GM18858 (cell line): ENCODE results near the gene CEBPZOS.
A peak's percentile ranks its signal among the peaks of the same experiment; 100 is the strongest.

Source experiments
- ATAC-seq: cut with Tn5 transposase; IDR thresholded peaks from one replicate; pipeline ENCODE4 v1.9.1; 2021; ENCODE audit not compliant: unreplicated experiment

The CEBPZOS gene

DNA sequence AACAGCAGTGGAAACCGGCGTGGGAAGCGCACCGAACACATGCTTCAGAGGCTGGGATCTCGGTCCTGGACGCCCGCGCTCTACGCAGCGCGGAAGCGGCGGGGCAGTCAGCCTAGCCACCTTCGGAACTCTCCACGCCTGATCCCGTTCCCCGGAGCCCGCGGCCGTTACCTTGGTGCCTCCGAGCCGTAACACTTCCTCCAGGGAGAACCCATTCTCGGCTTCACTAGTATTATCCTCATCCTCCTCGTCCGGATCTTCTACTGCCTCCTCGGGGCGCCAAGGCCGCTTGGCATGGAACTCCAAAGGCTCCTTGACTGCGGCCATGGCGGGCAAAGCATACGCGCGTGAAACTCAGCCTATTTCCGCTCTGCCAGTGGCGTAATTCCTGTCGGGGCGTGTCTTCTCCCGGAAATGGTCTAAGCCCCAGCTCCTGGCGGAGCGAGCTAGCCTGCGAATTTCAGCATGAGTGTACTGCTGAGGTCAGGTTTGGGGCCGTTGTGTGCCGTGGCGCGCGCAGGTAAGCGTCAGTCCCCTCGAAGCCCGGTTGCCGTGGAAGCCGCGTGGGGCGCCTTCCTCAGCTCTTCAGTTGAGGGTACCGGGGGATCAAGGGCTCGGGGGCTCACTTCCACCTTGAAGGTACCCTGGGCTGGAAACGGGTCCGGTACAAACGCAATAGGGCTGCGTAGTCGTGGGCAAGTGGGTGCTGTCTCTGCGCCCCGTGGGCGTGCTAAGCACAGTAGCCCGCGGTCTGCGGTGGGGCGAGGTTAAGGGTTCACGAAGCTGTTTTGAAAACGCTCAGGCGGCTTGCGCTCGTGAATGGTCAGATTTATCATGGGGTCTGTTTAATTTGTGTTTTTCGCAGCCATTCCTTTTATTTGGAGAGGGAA, 35.2 kb downstream of the CEBPZOS start, which contains the start of the genes CEBPZ and NDUFAF7:
CEBPZ (minus strand) TSS at position 356 of the 890 bp plus-strand sequence; CDS start at position 327, 29 bp downstream.
NDUFAF7 (plus strand) TSS at position 418 of the 890 bp plus-strand sequence; CDS start at position 466, 48 bp downstream.
- peak; percentile 90 for ATAC-seq

DNA sequence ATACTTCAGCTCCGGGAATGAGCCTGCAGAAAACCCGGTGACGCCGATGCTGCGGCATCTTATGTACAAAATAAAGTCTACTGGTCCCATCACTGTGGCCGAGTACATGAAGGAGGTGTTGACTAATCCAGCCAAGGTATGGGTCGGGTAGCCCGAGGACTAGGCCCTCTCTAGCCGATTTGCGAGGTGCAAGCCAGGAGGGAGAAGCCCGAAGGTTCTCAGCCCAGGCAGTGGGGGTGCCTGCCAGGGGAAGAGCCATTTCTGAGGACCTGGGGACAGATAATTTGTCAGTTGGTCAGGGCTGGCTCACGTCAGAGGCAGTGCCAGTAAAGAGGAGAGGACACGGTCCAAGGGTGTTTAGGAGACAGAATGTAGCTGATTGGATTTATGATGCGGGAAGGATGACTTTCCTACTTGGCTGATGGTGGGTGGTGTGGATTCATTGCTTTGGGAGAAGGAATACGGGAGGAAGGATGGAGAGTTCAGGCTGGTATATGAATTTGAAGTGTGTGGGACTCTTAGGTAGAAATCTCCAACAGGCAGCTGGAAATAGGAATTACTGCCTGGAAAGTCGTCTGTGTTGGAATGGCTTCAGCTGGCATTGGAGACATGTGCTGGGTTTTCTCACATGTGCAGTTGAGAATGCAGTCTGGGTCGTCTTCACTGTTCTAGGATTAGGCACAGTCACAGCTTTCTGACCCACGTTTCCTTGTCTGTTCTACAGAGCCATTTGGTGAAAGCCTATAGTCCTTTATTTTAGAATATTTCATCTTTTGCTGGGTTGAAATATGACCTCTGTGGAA, 36.0 kb downstream of the CEBPZOS start:
- ATAC-seq: no peak

DNA sequence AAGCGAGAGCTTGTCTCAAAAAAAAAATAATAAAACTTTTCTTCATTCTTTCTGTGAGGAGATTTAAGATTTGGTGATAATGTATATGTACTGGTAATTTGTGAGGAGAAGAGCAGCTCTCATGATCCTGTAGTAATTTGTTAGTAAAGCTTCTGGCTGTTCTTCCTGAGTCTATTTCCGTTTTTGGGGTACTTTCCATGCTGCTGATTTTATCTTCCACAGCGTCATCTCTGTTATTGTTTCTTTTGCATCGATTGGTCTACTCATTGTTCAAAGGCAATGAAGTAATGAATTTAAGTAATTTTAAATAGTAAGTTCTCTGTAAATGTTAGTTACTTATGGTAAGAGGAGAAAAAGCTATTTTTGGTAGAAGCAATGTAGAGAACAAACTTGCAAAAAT, 47.1 kb downstream of the CEBPZOS start:
- ATAC-seq: no peak

DNA sequence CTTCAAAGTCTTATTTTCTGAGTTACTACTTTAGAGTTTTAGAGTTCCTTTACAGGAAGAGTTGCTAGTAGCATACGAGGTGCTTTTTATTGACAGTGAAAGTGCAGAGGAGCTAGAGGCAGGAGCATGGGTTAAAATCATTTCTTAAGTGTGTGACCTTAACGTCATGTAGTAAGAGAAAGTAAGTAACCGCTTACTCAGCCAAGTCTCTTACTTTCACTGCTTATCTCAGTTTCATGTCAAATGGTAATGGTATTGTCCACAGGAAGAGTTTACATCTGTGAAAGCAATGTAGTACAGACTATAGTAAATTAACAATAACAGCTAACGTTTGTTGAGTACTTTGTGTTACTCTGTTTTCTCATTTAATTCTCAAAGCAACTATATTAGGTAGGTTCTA, 47.7 kb downstream of the CEBPZOS start:
- peak; percentile 92 for ATAC-seq

DNA sequence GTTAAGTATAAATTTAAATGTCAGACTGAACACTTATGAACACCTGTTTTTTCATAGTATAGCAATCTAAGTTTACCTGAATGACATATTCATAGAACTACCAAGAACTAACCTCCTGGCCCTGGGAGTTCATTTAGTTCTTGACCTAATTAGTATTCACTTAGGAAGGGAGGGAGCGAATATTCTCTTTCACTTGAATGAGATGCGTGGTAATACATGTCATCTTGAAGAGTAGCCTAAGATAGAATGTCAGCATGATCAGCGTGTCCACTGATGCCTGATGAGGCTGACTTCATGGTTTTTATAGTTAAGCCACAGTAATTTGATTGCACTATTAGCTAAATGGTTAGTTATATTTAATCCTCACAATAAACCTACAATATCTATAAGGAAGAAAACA, 48.5 kb downstream of the CEBPZOS start:
- no peak for ATAC-seq

DNA sequence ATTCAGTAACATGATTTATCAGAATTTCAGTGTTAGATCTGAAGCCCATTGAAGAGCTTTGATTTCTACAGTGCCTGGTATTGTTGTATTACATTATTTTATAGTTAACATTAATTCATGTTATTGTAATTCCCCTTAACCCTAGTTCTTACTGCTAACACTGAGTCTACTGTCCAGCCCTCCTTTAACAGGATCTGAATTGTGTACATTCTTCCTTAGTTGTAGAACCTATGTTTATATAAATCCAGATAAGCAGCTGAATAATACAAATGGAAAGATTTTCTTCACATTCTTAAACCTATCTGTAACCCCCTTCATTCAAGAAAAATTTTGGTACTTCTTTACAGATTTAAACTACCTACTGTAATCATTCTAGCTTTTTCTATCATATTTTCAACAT, 49.9 kb downstream of the CEBPZOS start:
- ATAC-seq: no peak

DNA sequence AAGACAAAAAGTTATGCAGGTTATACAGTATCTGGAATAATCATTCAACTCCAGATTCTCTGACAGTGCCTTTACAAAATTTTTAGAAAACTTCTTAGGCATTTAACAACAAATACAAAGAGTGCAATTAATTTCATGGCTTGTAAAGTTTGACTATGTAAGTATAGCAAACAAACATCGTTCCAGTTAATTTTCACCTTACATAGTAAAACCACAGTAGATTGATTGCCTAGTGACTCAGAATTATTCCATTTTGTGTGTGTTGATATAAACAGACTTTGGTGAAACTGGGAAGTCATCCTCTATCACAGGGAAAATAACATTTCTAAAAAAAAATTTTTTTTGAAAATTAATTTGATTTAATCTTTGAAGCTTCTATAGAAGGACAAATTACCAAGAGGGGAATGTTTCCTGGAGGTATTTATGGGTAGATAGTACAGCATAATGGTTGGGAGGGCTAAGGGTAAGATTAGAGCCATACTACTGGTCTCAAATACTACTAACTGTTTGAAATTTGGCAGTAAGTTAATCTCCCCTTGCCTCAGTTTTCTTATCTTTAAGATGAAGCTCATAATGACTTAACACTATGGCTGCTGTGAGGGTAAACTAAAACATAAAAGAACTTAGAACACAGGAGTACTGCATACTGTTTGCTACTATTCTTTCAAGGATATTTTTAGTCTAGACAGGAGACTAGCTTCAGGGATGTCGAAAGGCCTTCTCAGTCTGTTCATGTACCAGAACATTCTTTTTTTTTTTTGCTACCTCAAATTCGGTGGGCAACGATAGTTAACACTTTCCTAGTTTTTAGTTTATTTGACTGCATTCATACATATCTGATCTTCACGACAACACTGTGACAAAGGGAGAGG, 54.8 kb downstream of the CEBPZOS start:
- ATAC-seq: no peak
